Fibroblast of the aortic adventitia (primary cell): Measurements from ENCODE around the gene SCAPER. TPM values are rescaled to one million over a fixed set of nuclear protein-coding genes. Genes with fewer than 3 reads are reported as not detected.
A peak's percentile ranks its signal among the peaks of the same experiment; 100 is the strongest.

Experiments used
- DNase-seq: peaks from one replicate; pipeline ENCODE4 v3.0.0-alpha.2; 2010; ENCODE audit warnings: low read depth
- H3K4me3 ChIP-seq: 2 replicates; pipeline ENCODE4 v1.5.1; 2011; ENCODE audit warnings: low read depth, mild to moderate bottlenecking, control low read depth, low read length, moderate library complexity
- CTCF ChIP-seq: IDR thresholded peaks from 2 replicates; pipeline ENCODE4 v1.5.1; 2011; ENCODE audit warnings: mild to moderate bottlenecking, low read length, control low read depth, inconsistent platforms; ENCODE audit not compliant: insufficient read depth
- total RNA-seq: library from RNA; depleted of rRNA; stranded (reverse); fragments of >200 nt; gene quantifications from 2 replicates; pipeline ENCODE4 v1.2.3, GENCODE V29; 2012; ENCODE audit warnings: low replicate concordance

SCAPER gene
- total RNA-seq, 1 donor = 16.3 TPM

DNA sequence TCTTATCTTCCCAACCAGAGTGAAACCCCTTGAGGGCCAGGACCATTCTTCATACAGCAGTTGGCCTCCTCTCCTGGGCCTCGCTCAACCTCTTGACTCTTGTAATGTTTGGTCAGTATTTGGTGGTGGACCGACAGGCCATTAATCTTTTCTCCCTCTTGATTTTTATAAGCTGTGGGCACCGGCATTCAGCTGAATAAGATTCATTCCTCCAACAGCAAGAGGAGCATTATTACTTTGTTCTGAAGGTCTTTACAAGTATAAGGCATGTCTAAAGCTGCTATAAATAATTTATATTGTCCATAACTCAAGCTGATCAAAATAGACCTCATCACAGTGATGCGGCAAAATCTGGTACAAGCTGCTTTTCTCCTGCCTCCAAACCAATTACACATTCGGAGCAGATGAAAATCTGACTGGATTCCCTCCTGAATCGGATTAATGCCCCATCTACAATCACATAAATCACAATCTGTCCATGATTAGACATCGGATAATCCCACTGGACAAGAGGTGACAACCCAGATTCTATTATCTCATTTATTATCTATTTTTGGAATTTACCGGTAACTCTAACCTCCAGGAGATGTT, 576.9 kb downstream of the SCAPER start:
- TF ChIP-seq CTCF = no peak
- H3K4me3 ChIP-seq = no peak overlapping the region
- no peak for DNase-seq

DNA sequence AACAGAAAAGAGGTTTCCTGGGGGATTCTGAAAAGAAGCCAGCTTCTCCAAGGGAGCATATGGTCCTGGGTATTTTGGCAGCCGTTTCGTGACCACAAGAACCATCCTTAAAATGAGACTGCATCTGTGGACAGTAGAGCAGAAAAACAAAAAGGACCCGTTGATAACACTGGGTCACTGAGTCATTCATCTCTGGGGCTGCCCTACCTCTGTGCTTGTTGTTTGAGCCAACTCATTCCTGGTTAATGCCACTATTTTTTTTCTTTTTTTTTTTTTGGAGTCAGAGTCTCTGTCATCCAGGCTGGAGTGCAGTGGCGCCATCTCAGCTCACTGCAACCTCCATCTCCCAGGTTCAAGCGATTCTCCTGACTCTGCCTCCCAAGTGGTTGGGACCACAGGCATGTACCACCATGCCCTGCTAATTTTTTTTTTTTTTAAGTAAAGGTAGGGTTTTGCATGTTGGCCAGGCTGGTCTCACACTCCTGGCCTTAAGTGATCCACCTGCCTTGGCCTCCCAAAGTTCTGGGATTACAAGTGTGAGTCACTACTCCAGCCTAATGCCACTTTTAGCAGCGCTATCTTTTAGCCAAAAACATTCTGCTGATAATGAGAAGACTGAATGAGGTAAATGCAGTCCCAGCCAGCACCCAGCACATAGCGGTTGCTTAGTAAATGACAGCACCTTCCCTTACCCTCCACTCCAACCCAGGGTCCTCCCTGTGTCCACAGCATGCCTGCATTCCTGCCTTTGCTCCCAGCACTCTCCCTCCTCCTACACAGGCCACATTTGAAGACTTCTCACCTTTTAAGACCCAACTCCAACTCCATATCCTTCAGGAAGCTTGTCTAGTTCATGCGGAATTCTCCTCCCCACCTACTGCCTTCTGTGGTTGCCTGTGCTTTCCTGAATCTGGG, 577.7 kb downstream of the SCAPER start:
- peak; percentile 28 for DNase-seq
- TF ChIP-seq CTCF = no peak
- H3K4me3 ChIP-seq = no peak overlapping the region

GRCh38 chr15:76325704-76326103, 579.4 kb downstream of the SCAPER start:
- no peak for TF ChIP-seq CTCF
- no peak for DNase-seq
- no peak overlapping the region for H3K4me3 ChIP-seq

DNA sequence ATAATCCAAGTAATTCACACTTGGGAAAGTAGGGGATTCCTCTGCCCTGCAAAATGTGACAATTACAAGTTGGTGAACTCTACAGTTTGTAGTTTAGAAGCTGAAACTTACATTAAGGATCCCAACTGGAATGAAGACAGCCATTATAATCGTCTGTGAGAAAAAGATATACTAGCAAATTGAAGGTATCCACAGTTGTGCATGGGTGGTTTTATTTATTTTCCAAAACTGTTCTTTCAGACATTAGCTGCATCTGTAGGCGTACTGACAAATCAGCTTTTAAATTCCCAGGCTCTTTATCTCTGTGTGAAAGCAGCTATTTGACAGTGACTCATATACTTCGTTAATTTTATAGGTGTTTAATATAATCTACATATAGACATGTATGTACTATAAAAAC, 581.1 kb downstream of the SCAPER start:
- no peak for TF ChIP-seq CTCF
- no peak overlapping the region for H3K4me3 ChIP-seq
- no peak for DNase-seq

DNA sequence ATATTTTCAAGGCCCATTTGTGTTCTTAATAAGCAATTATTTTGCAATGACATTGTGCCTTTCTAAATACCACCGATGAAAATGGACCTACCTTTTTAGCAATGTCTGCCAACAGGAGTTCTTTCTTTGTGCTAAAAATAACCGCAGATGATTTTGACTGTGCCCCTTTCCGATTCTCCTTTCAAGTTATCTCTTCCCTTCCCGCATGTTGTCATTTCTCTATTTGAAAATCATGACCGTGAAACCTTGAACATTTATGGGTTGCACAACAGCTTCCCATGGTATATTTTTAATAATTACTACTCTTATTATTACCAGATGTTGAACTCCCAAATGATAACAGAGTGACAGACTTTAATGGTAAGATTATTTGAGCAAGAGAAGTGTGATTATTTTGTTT, 583.5 kb downstream of the SCAPER start:
- no peak overlapping the region for H3K4me3 ChIP-seq
- TF ChIP-seq CTCF = no peak
- no peak for DNase-seq

GRCh38 chr15:76321171-76321570, 584.0 kb downstream of the SCAPER start:
- H3K4me3 ChIP-seq = no peak overlapping the region
- no peak for DNase-seq
- no peak for TF ChIP-seq CTCF
